Raji (cell line): ENCODE results near the gene THAP11.

Source experiments
- POLR2A ChIP-seq: IDR thresholded peaks from 2 replicates; pipeline ENCODE4 v1.6.1; 2011; ENCODE audit warnings: low read depth, low read length, control low read depth; ENCODE audit not compliant: insufficient read depth

The THAP11 gene

DNA sequence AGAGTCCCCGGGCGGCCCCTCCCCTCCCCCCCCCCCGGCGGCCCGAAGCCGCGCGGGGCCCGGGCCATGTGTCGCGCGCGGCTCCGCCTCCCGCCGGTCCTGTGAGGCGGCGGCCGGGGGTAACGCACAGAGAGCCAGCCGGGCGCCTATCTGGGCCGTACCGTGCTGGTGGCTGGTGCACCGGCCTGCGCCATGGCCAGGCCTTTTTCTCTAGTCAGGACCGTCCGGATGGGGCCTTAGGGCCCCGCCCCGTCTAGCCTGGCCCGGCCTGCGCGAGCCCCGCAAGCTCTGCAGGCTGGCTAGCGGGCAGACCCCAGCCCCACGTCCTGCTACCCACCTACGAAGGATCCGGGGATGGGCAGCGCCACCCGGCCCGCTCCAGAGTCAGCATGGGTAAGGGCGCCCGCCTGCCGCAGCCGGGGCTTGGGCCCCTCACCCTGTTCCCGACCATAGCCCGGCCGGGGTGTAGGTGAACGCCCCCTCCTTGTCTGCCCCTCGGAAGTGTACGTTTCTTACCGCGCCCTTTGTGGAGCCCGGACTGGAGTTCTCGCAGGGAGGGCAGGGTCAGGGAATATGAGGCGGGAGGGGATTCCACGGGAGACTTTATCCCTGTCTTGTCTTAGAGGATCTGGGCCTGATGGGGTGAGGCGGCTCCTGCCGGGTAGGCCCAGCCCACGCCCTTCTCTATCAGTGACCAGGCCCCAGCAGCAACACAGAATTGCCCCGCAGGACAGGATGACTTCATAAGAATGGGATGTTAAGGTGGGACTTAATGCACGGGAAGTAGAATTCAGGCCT, 5.1 kb downstream of the THAP11 start, which contains the start of gene CENPT:
TSS of gene CENPT (minus strand) at position 630 of the 798 bp plus-strand sequence. CDS start 13,834 bp downstream, outside the sequence.
- no peak for TF ChIP-seq POLR2A

DNA sequence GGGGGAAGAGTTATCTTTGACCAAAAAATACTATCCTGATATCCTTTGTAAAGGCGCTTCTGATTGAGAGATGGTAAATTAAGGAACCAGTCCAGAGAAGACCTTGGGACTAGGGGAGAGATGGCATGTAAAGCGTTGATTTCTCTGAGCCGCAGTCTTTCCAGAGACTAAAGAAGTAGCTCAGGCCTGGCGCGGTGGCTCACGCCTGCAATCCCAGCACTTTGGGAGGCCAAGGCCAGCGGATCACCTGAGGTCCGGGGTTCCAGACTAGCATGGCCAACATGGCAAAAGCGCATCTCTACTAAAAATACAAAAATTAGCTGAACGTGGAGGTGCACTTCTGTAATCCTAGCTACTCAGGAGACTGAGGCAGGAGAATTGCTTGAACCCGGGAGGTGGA, 6.0 kb downstream of the THAP11 start:
- TF ChIP-seq POLR2A, result no peak

- TF ChIP-seq POLR2A, result no peak
These were observed 11.6 kb downstream of the THAP11 start for GRCh38 chr16:67853670-67854069.

DNA sequence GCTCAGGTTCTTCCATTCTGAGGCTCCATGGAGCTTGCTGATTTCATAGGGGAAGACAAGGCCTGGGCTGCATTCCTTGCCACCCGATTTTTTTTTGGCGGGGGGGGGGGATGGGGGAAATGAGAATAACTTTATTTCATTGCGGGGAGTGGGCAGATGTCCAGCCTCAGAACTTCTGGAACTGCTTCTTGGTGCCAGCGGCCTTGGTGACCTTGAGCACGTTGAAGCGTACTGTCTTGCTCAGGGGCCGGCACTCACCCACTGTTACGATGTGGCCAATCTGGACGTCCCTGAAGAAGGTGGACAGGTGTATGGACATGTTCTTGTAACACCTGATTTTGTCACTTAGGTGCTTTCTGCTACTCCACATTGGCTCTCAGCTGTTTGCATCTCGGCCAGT, 13.7 kb downstream of the THAP11 start:
- no peak for TF ChIP-seq POLR2A

- no peak for TF ChIP-seq POLR2A
These were observed 14.9 kb downstream of the THAP11 start for GRCh38 chr16:67856927-67857546.

- no peak for TF ChIP-seq POLR2A
These were observed 15.6 kb downstream of the THAP11 start for GRCh38 chr16:67857547-67858233.

DNA sequence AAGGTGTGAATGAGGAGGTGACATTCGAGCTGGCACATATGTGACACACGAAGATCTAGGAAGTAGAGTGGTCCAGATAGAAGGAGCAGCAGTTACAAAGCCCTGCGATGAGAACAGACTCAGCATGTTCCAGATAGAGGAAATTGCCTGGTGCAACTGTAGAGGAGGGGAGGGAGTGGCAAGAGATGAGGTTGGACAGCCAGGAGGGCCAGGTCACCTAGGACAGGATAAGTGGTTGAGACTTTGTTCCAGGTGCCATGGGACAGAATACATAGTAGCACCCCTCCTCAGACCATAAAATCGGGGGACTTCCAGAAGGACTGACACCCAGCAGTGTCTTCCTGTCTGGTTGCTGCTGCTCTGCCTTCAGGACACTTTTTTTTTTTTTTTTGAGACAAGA, 16.4 kb downstream of the THAP11 start:
- TF ChIP-seq POLR2A, result no peak

- TF ChIP-seq POLR2A, result no peak
These were observed 18.7 kb downstream of the THAP11 start for GRCh38 chr16:67860589-67861398.

DNA sequence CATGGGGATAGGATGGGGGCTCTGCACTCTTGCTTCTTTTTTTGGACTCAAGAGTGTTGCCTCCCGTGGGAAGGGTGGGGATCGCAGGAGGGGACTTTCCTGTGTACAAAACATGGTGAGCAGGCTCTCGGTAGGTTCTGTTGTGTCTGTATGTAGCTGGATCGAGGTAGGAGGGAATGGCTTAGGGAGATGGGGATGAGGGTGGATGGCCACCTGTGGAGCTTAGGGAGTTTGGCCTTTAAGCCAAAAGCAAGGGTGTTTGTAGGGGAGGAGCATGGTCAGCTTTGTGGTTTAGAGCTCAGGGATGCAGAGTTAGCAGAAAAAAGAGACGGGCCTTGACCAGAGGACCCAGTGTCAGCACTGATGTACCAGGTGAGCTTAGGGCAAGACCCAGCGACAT, 19.8 kb downstream of the THAP11 start:
- TF ChIP-seq POLR2A, result no peak

DNA sequence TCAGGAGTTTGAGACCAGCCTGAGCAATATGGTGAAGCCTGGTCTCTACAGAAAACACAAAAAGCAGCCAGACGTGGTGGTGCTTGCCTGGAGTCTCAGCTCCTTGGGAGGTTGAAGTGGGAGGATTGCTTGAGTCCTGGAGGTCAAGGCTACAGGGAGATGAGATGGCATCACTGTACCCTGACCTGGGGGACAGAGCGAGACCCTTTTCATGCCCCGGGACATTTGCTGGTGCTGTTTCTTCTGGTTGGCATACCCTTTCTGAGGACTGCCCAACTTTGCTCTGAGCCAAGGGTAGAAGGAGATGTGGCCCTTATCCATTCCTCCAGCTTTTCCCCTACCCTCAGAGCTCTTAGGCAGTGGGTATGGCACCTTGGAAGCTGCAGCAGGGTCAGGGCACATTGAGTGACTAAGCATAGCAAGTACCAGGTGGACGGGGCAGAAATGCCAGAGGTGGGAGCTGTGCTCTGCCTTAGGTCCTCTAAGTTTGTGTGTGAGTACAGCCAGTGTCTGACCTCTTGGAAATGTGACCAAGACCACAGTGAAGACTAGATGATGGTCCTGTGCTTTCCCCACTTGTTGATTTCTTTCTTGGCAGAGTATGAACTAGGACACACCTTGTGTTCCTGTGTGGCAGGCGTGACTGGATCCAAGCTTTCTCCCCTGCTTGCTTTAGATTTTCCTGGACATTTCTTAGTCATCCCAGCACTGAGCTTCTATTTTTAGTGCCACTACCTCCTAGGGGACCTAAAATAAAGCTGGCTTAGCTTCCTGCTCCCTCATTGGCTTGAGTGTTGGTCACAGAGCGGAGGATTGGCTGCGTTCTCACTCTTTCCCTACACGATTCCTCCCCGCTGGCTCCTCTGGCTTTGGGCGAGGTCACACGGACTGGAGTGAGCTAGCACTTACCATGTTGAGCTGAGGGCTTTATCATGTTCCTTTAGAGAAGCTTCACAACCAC, 20.8 kb downstream of the THAP11 start:
- no peak for TF ChIP-seq POLR2A

- TF ChIP-seq POLR2A, result no peak
These were observed 22.5 kb downstream of the THAP11 start for GRCh38 chr16:67864594-67864993.

DNA sequence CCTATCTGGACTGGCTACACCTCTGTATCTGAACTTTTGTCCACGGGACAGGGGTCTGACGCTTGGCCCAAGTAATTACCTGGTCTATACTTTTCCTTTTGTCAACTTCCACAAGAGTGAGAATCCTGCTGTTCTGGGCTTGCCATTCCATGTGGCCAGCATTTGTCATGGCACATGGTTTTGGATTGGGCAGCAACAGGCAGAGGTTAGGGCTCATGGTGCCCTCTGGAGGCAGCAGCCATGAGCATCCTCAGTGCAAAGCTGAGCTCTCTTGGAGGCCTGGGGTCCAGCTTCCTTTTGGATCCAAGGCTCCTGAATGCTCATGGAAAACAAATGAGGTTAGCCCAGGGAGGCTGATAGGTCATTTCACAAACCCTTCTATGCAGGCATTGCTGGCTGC, 23.2 kb downstream of the THAP11 start:
- TF ChIP-seq POLR2A, result no peak

- no peak for TF ChIP-seq POLR2A
These were observed 26.2 kb downstream of the THAP11 start for GRCh38 chr16:67868290-67868689.

DNA sequence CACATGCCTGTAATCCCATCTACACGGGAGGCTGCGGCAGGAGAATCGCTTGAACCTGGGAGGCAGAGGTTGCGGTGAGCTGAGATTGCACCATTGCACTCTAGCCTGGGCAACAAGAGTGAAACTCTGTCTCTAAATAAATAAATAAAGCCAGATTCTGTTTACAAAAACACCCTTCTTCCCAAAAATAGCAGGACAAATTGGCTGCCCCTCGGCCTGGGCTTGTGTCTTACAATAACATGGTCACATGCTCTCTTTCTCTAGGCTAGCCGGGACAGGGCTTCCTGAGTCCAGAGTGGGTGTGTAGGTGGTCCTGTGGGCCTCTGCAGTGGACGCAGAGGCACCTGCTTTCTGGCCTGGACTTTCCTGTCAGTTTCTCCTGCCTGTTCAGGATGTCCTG, 27.5 kb downstream of the THAP11 start:
- no peak for TF ChIP-seq POLR2A
